Suppressor macrophage (primary cell): Measurements from ENCODE around the gene KREMEN1.
"Not testable (repeated sequence)": the region's sequence is repeated elsewhere in the genome, so short reads cannot be mapped to it uniquely, and the experiment has no call there.

Experiments used
- DNase-seq, 4 experiments: peaks; one replicate each; pipeline ENCODE4 v3.0.0-alpha.2; 2020 to 2022
- total RNA-seq, 17 experiments: gene quantifications; one replicate each; lab custom pipeline; 2026; ENCODE audit warnings: mixed read lengths in 6 of 17, inconsistent platforms in 3 of 17; lab: John Stamatoyannopoulos, UW

KREMEN1 gene
- total RNA-seq, result 0.97 to 8.8 (median 3.3) reads per million in 17 experiments

- no peak for DNase-seq
Observed at GRCh38 chr22:29072979-29073617, at the start of gene KREMEN1. Gene KREMEN1, plus strand, starts transcription at chr22:29073035. Its CDS starts 96 bp downstream, at chr22:29073131.

- peak in 1 of 4 experiments; percentile 6 for DNase-seq
Observed at GRCh38 chr22:29023172-29023796, 49.6 kb upstream of the KREMEN1 start.

- DNase-seq, result no peak
Observed at GRCh38 chr22:29026579-29026978, 46.3 kb upstream of the KREMEN1 start.

GRCh38 chr22:29028468-29028867, 44.4 kb upstream of the KREMEN1 start:
- no peak for DNase-seq

- no peak for DNase-seq
Observed at GRCh38 chr22:29029202-29030000, 43.4 kb upstream of the KREMEN1 start.

GRCh38 chr22:29030016-29030617, 42.7 kb upstream of the KREMEN1 start:
- DNase-seq, result peak in 1 of 4 experiments; percentile 8

- peak in 2 of 4 experiments; percentile 7 to 30 for DNase-seq
Observed at GRCh38 chr22:29030618-29031226, 42.1 kb upstream of the KREMEN1 start.

- DNase-seq, result peak; percentile 22 to 52 (median 36)
Observed at GRCh38 chr22:29031227-29032011, 41.4 kb upstream of the KREMEN1 start.

- no peak for DNase-seq
Observed at GRCh38 chr22:29032014-29032475, 40.8 kb upstream of the KREMEN1 start.

- no peak for DNase-seq
Observed at GRCh38 chr22:29032584-29032983, 40.3 kb upstream of the KREMEN1 start.

GRCh38 chr22:29037340-29037932, 35.4 kb upstream of the KREMEN1 start:
- DNase-seq, result no peak

GRCh38 chr22:29039148-29039547, 33.7 kb upstream of the KREMEN1 start:
- DNase-seq, result no peak

GRCh38 chr22:29039684-29040083, 33.2 kb upstream of the KREMEN1 start:
- DNase-seq, result not testable (repeated sequence)

- peak; percentile 76 to 87 (median 78) for DNase-seq
Observed at GRCh38 chr22:29040385-29041275, 32.2 kb upstream of the KREMEN1 start.

GRCh38 chr22:29041408-29041807, 31.4 kb upstream of the KREMEN1 start:
- DNase-seq, result no peak

- DNase-seq, result no peak
Observed at GRCh38 chr22:29043906-29044575, 28.8 kb upstream of the KREMEN1 start.

- no peak for DNase-seq
Observed at GRCh38 chr22:29044657-29045176, 28.1 kb upstream of the KREMEN1 start.

- no peak for DNase-seq
Observed at GRCh38 chr22:29048822-29049654, 23.8 kb upstream of the KREMEN1 start.
